GM10248 (cell line): Measurements from ENCODE around the gene ISG20.
A peak's percentile ranks its signal among the peaks of the same experiment; 100 is the strongest.

Source experiments
- CTCF ChIA-PET: fragments of 300-600 bp; sonication (Branson Sonifier 250); formaldehyde crosslinking; extraction: SDS; loops from one replicate; lab custom pipeline; 2021; ENCODE audit warnings: antibody characterized with exemption; lab: Yijun Ruan, JAX
- POLR2A ChIA-PET: fragments of 350-650 bp; sonication (Branson Sonifier 250); formaldehyde crosslinking; extraction: SDS; loops from one replicate; lab custom pipeline; 2020; ENCODE audit warnings: antibody characterized with exemption; lab: Yijun Ruan, JAX
- DNase-seq: peaks from one replicate; pipeline ENCODE4 v3.0.0; 2012; ENCODE audit errors: extremely low spot score
- CTCF ChIP-seq: IDR thresholded peaks from 2 replicates; pipeline ENCODE4 v1.5.1; 2012; ENCODE audit warnings: mild to moderate bottlenecking, low read depth; ENCODE audit errors: extremely low read depth, missing control alignments, control extremely low read depth

The ISG20 gene

GRCh38 chr15:88618686-88619085 is 20.1 kb upstream of the ISG20 start:
- DNase-seq, result no peak
- POLR2A ChIA-PET, result no interaction called here
- no peak for TF ChIP-seq CTCF
- CTCF ChIA-PET, result no interaction called here

- ChIA-PET POLR2A (no interaction called here), CTCF (no interaction called here)
- no peak for DNase-seq
- TF ChIP-seq CTCF, result no peak
Observed at GRCh38 chr15:88619796-88620195, 19.0 kb upstream of the ISG20 start.

GRCh38 chr15:88620995-88621772 is 17.6 kb upstream of the ISG20 start, which contains the start of gene AEN:
Gene AEN (plus strand): TSS chr15:88621340. CDS start chr15:88626210, 4,870 bp downstream.
- ChIA-PET CTCF (interaction anchor here (1.2 to 1.9 kb wide), 3 partner anchors 10 to 92 kb away, joined by 3 to 7 read pairs (median 4); no protein-coding TSS in a partner anchor), POLR2A (interaction anchor here (0.7 to 1.1 kb wide), 2 partner anchors 17 kb away, joined by 4 to 6 read pairs; partner anchors contain the start of gene ISG20)
- TF ChIP-seq CTCF, result peak; percentile 22
- DNase-seq, result peak; percentile 97

GRCh38 chr15:88621789-88622604 is 16.8 kb upstream of the ISG20 start:
- peak; percentile 62 for DNase-seq
- ChIA-PET CTCF (interaction anchor here (0.6 to 1.9 kb wide), 9 partner anchors 9 to 93 kb away, joined by 3 to 7 read pairs (median 4); no protein-coding TSS in a partner anchor), POLR2A (interaction anchor here (0.6 to 1.1 kb wide), 2 partner anchors 17 to 1767 kb away, joined by 3 to 4 read pairs; partner anchors contain the start of gene ISG20)
- no peak for TF ChIP-seq CTCF

GRCh38 chr15:88622605-88622975 is 16.2 kb upstream of the ISG20 start:
- CTCF ChIA-PET, result interaction anchor here (0.8 to 1.9 kb wide), 4 partner anchors 8 to 79 kb away, joined by 4 to 7 read pairs (median 4); no protein-coding TSS in a partner anchor
- no peak for TF ChIP-seq CTCF
- POLR2A ChIA-PET, result interaction anchor here (0.6 to 1.1 kb wide), 2 partner anchors 16 to 1766 kb away, joined by 3 to 4 read pairs; partner anchors contain the start of gene ISG20
- no peak for DNase-seq

- no peak for DNase-seq
- no peak for TF ChIP-seq CTCF
- CTCF ChIA-PET, result interaction anchor here (0.8 to 3.1 kb wide), 8 partner anchors 13 to 282 kb away, joined by 3 to 73 read pairs (median 4); partner anchors contain the start of genes HAPLN3 and ISG20
- POLR2A ChIA-PET, result no interaction called here
Observed at GRCh38 chr15:88623061-88623460, 15.8 kb upstream of the ISG20 start.
